ENCODE measurements around the gene ARPC4. TPM values are rescaled to one million over a fixed set of nuclear protein-coding genes. Genes with fewer than 3 reads are reported as not detected.
A peak's percentile ranks its signal among the peaks of the same experiment; 100 is the strongest.
"Not testable (repeated sequence)": the region's sequence is repeated elsewhere in the genome, so short reads cannot be mapped to it uniquely, and the experiment has no call there.

The ARPC4 gene
- total and polyA plus RNA-seq, 9 donors = 74.9 to 107 (median 88.2) TPM

DNA sequence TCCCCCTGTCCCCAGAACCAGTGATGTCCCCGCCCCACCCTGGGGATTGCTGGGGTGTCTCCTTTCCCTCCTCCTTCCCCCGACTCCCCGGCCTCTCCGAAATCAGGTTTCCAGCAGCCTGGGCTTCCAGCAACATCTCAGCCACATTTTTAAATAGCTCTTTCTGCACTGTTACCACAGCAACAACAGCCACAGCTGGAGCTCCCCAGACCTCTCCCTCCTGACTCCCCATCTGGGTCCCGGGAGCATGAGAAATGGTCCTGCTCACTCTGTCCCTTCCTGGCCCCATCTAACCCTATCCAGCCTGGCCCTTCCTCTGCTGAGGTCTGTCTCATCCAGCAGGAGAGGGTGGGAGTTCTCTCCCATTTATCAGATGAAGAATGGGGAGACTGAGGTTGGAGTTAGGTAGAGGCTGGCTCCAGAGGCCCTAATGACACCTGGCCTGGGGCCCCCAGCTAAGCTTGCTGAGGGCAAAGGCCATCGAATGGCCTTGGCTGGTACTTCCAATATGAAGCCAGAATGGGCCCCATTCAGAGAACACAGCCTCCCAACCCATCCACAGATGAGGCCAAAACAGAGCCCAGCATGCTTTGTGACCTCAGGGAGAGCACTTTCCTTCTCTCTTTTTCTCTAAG is 24.6 kb upstream of the ARPC4 start:
- Histone ChIP-seq H3K9me3 (replicated peaks; ENCODE audit: control insufficient read depth, low read depth, low read length) (no peaks in the 10 kb centered on the region), H3K36me3 (ENCODE audit: control insufficient read depth, insufficient read depth, low read length) (peaks cover 20% of the 10 kb centered on the region), H3K27ac (ENCODE audit: low read length) (no peak overlapping the region), H3K4me1 (ENCODE audit: control insufficient read depth, insufficient read depth, low read length) (peaks cover 33% of the 10 kb centered on the region), H3K27me3 (ENCODE audit: control insufficient read depth, insufficient read depth, low read length) (no peaks in the 10 kb centered on the region), H3K4me3 (ENCODE audit: low read length) (no peak overlapping the region)
- WGBS (ENCODE audit: insufficient coverage) = 55% methylated on average over 4 of the region's 6 CpGs
- peak; percentile 68 for DNase-seq

DNA sequence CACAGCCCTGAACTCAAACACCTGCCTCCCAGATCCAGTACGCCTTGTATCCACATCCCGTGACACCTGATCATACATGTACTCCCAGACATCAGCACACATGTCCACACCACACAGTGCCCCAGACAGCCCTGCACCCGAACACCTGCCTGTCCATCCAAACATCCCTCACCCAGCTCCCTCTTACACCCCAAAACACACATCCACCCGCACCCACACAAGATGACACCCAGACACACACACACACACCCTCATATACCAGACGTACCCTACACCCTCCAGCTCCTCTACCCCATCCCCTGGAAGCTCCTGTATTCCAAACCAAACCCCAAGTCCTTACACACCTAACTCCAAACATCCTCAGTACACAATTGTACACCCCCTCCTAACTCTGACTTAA is 23.9 kb upstream of the ARPC4 start:
- Histone ChIP-seq H3K27ac (ENCODE audit: low read length) (peak overlapping the region; percentile 60), H3K9me3 (replicated peaks; ENCODE audit: control insufficient read depth, low read depth, low read length) (no peaks in the 10 kb centered on the region), H3K36me3 (ENCODE audit: control insufficient read depth, insufficient read depth, low read length) (peaks cover 15% of the 10 kb centered on the region), H3K4me1 (ENCODE audit: control insufficient read depth, insufficient read depth, low read length) (peaks cover 33% of the 10 kb centered on the region), H3K4me3 (ENCODE audit: low read length) (peak overlapping the region; percentile 66), H3K27me3 (ENCODE audit: control insufficient read depth, insufficient read depth, low read length) (no peaks in the 10 kb centered on the region)
- WGBS (ENCODE audit: insufficient coverage) = 64% methylated on average over 5 of the region's 5 CpGs
- DNase-seq = no peak

GRCh38 chr3:9769426-9770275 is 23.2 kb upstream of the ARPC4 start, which contains the start of gene CAMK1:
CAMK1 (minus strand) TSS chr3:9769947; CDS start chr3:9767749, 2,198 bp downstream.
- peaks cover 33% of the 10 kb centered on the region for H3K4me1 ChIP-seq (ENCODE audit: control insufficient read depth, insufficient read depth, low read length)
- DNase-seq = peak; percentile 91
- no peaks in the 10 kb centered on the region for H3K27me3 ChIP-seq (ENCODE audit: control insufficient read depth, insufficient read depth, low read length)
- H3K4me3 ChIP-seq (ENCODE audit: low read length) = peak within 1 kb of the TSS; percentile 66
- peak within 1 kb of the TSS; percentile 60 for H3K27ac ChIP-seq (ENCODE audit: low read length)
- WGBS (ENCODE audit: insufficient coverage) = 3% methylated on average over 48 of the region's 49 CpGs
- no peaks in the 10 kb centered on the region for H3K9me3 ChIP-seq (replicated peaks; ENCODE audit: control insufficient read depth, low read depth, low read length)
- H3K36me3 ChIP-seq (ENCODE audit: control insufficient read depth, insufficient read depth, low read length) = peaks cover 15% of the 10 kb centered on the region

- H3K9me3 ChIP-seq (replicated peaks; ENCODE audit: control insufficient read depth, low read depth, low read length) = no peaks in the 10 kb centered on the region
- no peaks in the 10 kb centered on the region for H3K27me3 ChIP-seq (ENCODE audit: control insufficient read depth, insufficient read depth, low read length)
- WGBS (ENCODE audit: insufficient coverage) = 10% methylated on average over 11 of the region's 15 CpGs
- peak; percentile 88 for DNase-seq
- peaks cover 33% of the 10 kb centered on the region for H3K4me1 ChIP-seq (ENCODE audit: control insufficient read depth, insufficient read depth, low read length)
- peaks cover 11% of the 10 kb centered on the region for H3K36me3 ChIP-seq (ENCODE audit: control insufficient read depth, insufficient read depth, low read length)
- H3K27ac ChIP-seq (ENCODE audit: low read length) = peak overlapping the region; percentile 43
- H3K4me3 ChIP-seq (ENCODE audit: low read length) = peak overlapping the region; percentile 66
These were observed 22.5 kb upstream of the ARPC4 start for GRCh38 chr3:9770276-9770812.

DNA sequence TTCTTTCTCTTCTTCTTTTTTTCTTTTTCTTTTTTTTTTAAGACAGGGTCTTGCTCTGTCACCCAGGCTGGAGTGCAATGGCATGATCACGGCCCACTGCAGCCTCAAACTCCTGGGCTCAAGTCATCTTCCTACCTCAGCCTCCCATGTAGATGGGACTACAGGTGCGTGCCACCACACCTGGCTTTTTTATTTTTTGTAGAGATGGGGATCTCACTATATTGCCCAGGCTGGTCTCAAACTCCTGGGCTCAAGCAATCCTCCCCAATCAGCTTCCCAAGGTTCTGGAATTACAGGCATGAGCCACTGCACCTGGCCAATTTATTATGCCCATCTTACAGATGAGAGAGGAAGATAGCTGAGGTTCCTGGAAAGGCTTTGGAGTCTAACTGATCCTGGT is 21.9 kb upstream of the ARPC4 start:
- H3K9me3 ChIP-seq (replicated peaks; ENCODE audit: control insufficient read depth, low read depth, low read length); H3K27ac ChIP-seq (ENCODE audit: low read length); H3K36me3 ChIP-seq (ENCODE audit: control insufficient read depth, insufficient read depth, low read length); H3K27me3 ChIP-seq (ENCODE audit: control insufficient read depth, insufficient read depth, low read length); H3K4me3 ChIP-seq (ENCODE audit: low read length); DNase-seq: not testable (repeated sequence)
- peaks cover 33% of the 10 kb centered on the region for H3K4me1 ChIP-seq (ENCODE audit: control insufficient read depth, insufficient read depth, low read length)
- no CpG with 5 or more reads among the region's 2 CpGs for WGBS (ENCODE audit: insufficient coverage)

- peaks cover 12% of the 10 kb centered on the region for H3K4me1 ChIP-seq (ENCODE audit: control insufficient read depth, insufficient read depth, low read length)
- H3K27me3 ChIP-seq (ENCODE audit: control insufficient read depth, insufficient read depth, low read length) = no peaks in the 10 kb centered on the region
- WGBS (ENCODE audit: insufficient coverage) = 67% methylated on average over 2 of the region's 5 CpGs
- H3K27ac ChIP-seq (ENCODE audit: low read length) = no peak overlapping the region
- peaks cover 21% of the 10 kb centered on the region for H3K36me3 ChIP-seq (ENCODE audit: control insufficient read depth, insufficient read depth, low read length)
- H3K9me3 ChIP-seq (replicated peaks; ENCODE audit: control insufficient read depth, low read depth, low read length) = no peaks in the 10 kb centered on the region
- H3K4me3 ChIP-seq (ENCODE audit: low read length) = no peak overlapping the region
- DNase-seq = no peak
These were observed 15.8 kb upstream of the ARPC4 start for GRCh38 chr3:9776896-9777693.

DNA sequence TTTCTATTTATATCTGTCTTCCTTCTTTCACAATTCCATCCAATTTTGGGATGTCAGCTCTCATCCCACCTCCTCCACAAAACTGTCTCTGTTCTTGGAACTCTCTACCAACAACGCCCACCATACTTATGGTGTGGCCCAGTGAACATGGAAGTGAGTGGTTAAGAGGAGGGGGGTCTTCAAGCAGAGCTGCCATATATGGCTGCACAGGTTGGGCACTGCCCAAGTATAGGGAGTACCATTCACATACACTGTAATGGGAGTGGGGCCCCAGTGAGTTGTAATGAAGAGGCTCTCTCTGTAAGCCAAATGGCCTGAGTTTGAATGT is 15.2 kb upstream of the ARPC4 start:
- Histone ChIP-seq H3K27ac (ENCODE audit: low read length) (no peak overlapping the region), H3K36me3 (ENCODE audit: control insufficient read depth, insufficient read depth, low read length) (peaks cover 24% of the 10 kb centered on the region), H3K9me3 (replicated peaks; ENCODE audit: control insufficient read depth, low read depth, low read length) (no peaks in the 10 kb centered on the region), H3K4me3 (ENCODE audit: low read length) (no peak overlapping the region), H3K4me1 (ENCODE audit: control insufficient read depth, insufficient read depth, low read length) (peaks cover 12% of the 10 kb centered on the region), H3K27me3 (ENCODE audit: control insufficient read depth, insufficient read depth, low read length) (no peaks in the 10 kb centered on the region)
- no CpG with 5 or more reads among the region's 1 CpG for WGBS (ENCODE audit: insufficient coverage)
- no peak for DNase-seq

- 60% methylated on average over 3 of the region's 5 CpGs for WGBS (ENCODE audit: insufficient coverage)
- Histone ChIP-seq H3K27me3 (ENCODE audit: control insufficient read depth, insufficient read depth, low read length) (no peaks in the 10 kb centered on the region), H3K9me3 (replicated peaks; ENCODE audit: control insufficient read depth, low read depth, low read length) (no peaks in the 10 kb centered on the region), H3K27ac (ENCODE audit: low read length) (peak overlapping the region; percentile 7), H3K36me3 (ENCODE audit: control insufficient read depth, insufficient read depth, low read length) (peaks cover 26% of the 10 kb centered on the region), H3K4me3 (ENCODE audit: low read length) (no peak overlapping the region), H3K4me1 (ENCODE audit: control insufficient read depth, insufficient read depth, low read length) (peaks cover 12% of the 10 kb centered on the region)
- DNase-seq = peak; percentile 66
These were observed 14.5 kb upstream of the ARPC4 start for GRCh38 chr3:9778143-9779074.

DNA sequence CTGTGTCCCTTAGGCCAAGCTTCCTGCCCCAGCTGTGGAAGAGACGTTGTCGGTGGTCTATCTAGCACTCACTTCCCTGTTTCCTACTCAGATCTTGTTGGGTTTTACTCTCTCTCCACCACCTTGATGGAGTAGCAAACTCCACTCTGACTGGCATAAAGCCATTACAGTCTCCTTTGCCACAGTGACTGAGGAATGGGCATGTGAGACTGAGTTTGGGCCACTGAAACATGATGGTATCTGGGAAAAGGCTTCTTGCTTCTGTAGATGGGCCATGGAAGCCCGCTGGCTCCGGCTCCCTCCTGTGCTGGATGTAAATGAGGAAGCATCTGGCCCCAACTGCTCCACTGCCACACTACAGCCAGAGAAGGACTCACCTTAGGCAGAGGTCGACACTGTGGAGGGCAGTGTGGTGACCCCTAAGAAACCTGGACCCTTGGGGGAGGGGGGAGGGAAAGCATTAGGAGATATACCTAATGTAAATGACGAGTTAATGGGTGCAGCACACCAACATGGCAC is 13.7 kb upstream of the ARPC4 start:
- H3K9me3 ChIP-seq (replicated peaks; ENCODE audit: control insufficient read depth, low read depth, low read length) = no peaks in the 10 kb centered on the region

More for the DNA sequence above, 13.7 kb upstream of the ARPC4 start:
- Histone ChIP-seq H3K4me1 (ENCODE audit: control insufficient read depth, insufficient read depth, low read length) (peaks cover 12% of the 10 kb centered on the region), H3K27ac (ENCODE audit: low read length) (no peak overlapping the region), H3K27me3 (ENCODE audit: control insufficient read depth, insufficient read depth, low read length) (no peaks in the 10 kb centered on the region), H3K36me3 (ENCODE audit: control insufficient read depth, insufficient read depth, low read length) (peaks cover 33% of the 10 kb centered on the region), H3K4me3 (ENCODE audit: low read length) (no peak overlapping the region)
- 92% methylated on average over 2 of the region's 6 CpGs for WGBS (ENCODE audit: insufficient coverage)
- no peak for DNase-seq

Measured in muscle of leg (tissue), 11 donors.